Measurements from ENCODE around the gene ZNF536. TPM values are rescaled to one million over a fixed set of nuclear protein-coding genes. Genes with fewer than 3 reads are reported as not detected.

The ZNF536 gene
- total and polyA plus RNA-seq, 7 donors, result 0.01 to 0.94 (median 0.20) TPM; not detected in 1

- no peak for TF ChIP-seq CTCF (IDR thresholded peaks at IDR 0.05)
- peaks cover 0 to 4% (median 0%) of the 10 kb centered on the region in 3 donors for H3K27me3 ChIP-seq (ENCODE audit: insufficient read depth in 3 of 3, low read length in 2 of 3)
- no peaks in the 10 kb centered on the region for H3K36me3 ChIP-seq (ENCODE audit: insufficient read depth in 1 of 2, low read depth in 1 of 2)
- DNase-seq (no peak), ATAC-seq (no peak)
- WGBS, 3 donors, result 93 to 97% (median 97%) methylated on average over 4 of the region's 4 CpGs
- H3K9me3 ChIP-seq, result no peaks in the 10 kb centered on the region
- no peaks in the 10 kb centered on the region for H3K4me1 ChIP-seq
- no peak overlapping the region for H3K27ac ChIP-seq
- no peak overlapping the region for H3K4me3 ChIP-seq
- intact Hi-C loops (cut with DNase I), result no loop called here
These were observed 62.8 kb downstream of the ZNF536 start for GRCh38 chr19:30434797-30435594.

DNA sequence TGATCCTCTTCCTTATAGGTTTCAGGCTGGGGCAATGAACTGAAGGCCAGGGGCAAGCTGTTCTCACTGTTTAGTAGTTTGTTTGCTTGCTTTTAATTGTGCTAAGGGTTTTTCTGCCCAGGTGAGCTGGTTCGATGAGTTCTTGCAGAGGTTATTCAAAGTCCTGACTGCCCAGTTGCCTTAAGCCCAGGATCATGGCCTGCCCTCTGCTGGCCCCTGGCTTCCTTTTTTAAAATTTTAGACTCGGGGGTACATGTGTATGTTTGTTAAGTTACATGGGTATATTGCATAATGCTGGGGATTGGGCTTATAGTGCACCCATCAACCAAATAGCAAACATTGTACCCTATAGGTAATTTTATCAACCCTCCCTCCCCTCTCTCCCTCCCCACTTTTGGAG is 65.7 kb downstream of the ZNF536 start:
- 65 to 76% (median 72%) methylated on average over 2 of the region's 2 CpGs for WGBS, 3 donors
- no peaks in the 10 kb centered on the region for H3K4me1 ChIP-seq
- ATAC-seq (no peak), DNase-seq (no peak)
- no peaks in the 10 kb centered on the region for H3K36me3 ChIP-seq (ENCODE audit: insufficient read depth in 1 of 2, low read depth in 1 of 2)
- intact Hi-C loops (cut with DNase I), result no loop called here
- no peaks in the 10 kb centered on the region for H3K27me3 ChIP-seq (ENCODE audit: insufficient read depth in 3 of 3, low read length in 2 of 3)
- H3K27ac ChIP-seq, result no peak overlapping the region
- H3K9me3 ChIP-seq, result no peaks in the 10 kb centered on the region
- no peak overlapping the region for H3K4me3 ChIP-seq
- no peak for TF ChIP-seq CTCF (IDR thresholded peaks at IDR 0.05)

- intact Hi-C loops (cut with DNase I), result no loop called here
- ATAC-seq, result no peak
- H3K4me3 ChIP-seq, result no peak overlapping the region
- no peaks in the 10 kb centered on the region for H3K9me3 ChIP-seq
- 19 to 38% (median 21%) methylated on average over 12 of the region's 12 CpGs for WGBS, 3 donors
- TF ChIP-seq CTCF (IDR thresholded peaks at IDR 0.05), result no peak
- no peaks in the 10 kb centered on the region for H3K36me3 ChIP-seq (ENCODE audit: insufficient read depth in 1 of 2, low read depth in 1 of 2)
- H3K4me1 ChIP-seq, result no peaks in the 10 kb centered on the region
- H3K27ac ChIP-seq, result no peak overlapping the region
- no peak for DNase-seq
- H3K27me3 ChIP-seq (ENCODE audit: insufficient read depth in 3 of 3, low read length in 2 of 3), result no peaks in the 10 kb centered on the region
These were observed 67.1 kb downstream of the ZNF536 start for GRCh38 chr19:30439310-30439709.

- Histone ChIP-seq H3K9me3 (no peaks in the 10 kb centered on the region), H3K27me3 (ENCODE audit: insufficient read depth in 3 of 3, low read length in 2 of 3) (peaks cover 0 to 5% (median 0%) of the 10 kb centered on the region in 3 donors), H3K4me1 (no peaks in the 10 kb centered on the region), H3K27ac (no peak overlapping the region), H3K36me3 (ENCODE audit: insufficient read depth in 1 of 2, low read depth in 1 of 2) (no peaks in the 10 kb centered on the region), H3K4me3 (no peak overlapping the region)
- TF ChIP-seq CTCF (IDR thresholded peaks at IDR 0.05), result no peak
- WGBS, 3 donors, result 46 to 50% (median 48%) methylated on average over 4 of the region's 4 CpGs
- intact Hi-C loops (cut with DNase I), result no loop called here
- DNase-seq (no peak), ATAC-seq (no peak)
These were observed 68.8 kb downstream of the ZNF536 start for GRCh38 chr19:30441011-30441410.

GRCh38 chr19:30442674-30443073 is 70.5 kb downstream of the ZNF536 start:
- intact Hi-C loops (cut with DNase I), result no loop called here

More at GRCh38 chr19:30442674-30443073, 70.5 kb downstream of the ZNF536 start:
- no peaks in the 10 kb centered on the region for H3K36me3 ChIP-seq (ENCODE audit: insufficient read depth in 1 of 2, low read depth in 1 of 2)
- no peak for TF ChIP-seq CTCF (IDR thresholded peaks at IDR 0.05)
- H3K4me1 ChIP-seq, result no peaks in the 10 kb centered on the region
- 87 to 92% (median 90%) methylated on average over 4 of the region's 4 CpGs for WGBS, 3 donors
- H3K27ac ChIP-seq, result no peak overlapping the region
- H3K27me3 ChIP-seq (ENCODE audit: insufficient read depth in 3 of 3, low read length in 2 of 3), result peaks cover 0 to 5% (median 5%) of the 10 kb centered on the region in 3 donors
- no peaks in the 10 kb centered on the region for H3K9me3 ChIP-seq
- H3K4me3 ChIP-seq, result no peak overlapping the region
- no peak for ATAC-seq
- DNase-seq, result no peak
